Immature natural killer cell (primary cell): ENCODE results near the gene ZNF322. TPM values are rescaled to one million over a fixed set of nuclear protein-coding genes. Genes with fewer than 3 reads are reported as not detected.

ENCODE experiments used
- DNase-seq, 3 donors: peaks; one replicate each; pipeline ENCODE4 v3.0.0; 2022; ENCODE audit warnings: mixed read lengths in 1 of 3
- H3K27ac Mint-ChIP-seq, 6 donors: one replicate each; pipeline ENCODE4 v1.8.0; 2020; ENCODE audit warnings: mixed read lengths in 6 of 6, mild to moderate bottlenecking in 5 of 6, inconsistent platforms in 4 of 6, moderate library complexity in 3 of 6
- H3K27me3 Mint-ChIP-seq, 3 donors: one replicate each; pipeline ENCODE4 v1.8.0; 2020 to 2021; ENCODE audit warnings: low read depth in 3 of 3, mild to moderate bottlenecking in 3 of 3, mixed read lengths in 3 of 3, moderate library complexity in 3 of 3, inconsistent platforms in 1 of 3
- H3K36me3 Mint-ChIP-seq, 3 donors: one replicate each; pipeline ENCODE4 v1.8.0; 2020; ENCODE audit warnings: mixed read lengths in 3 of 3, inconsistent platforms in 2 of 3, mild to moderate bottlenecking in 2 of 3
- H3K4me1 Mint-ChIP-seq, 2 donors: one replicate each; pipeline ENCODE4 v1.8.0; 2020; ENCODE audit warnings: inconsistent platforms in 2 of 2, mild to moderate bottlenecking in 2 of 2, mixed read lengths in 2 of 2, moderate library complexity in 1 of 2
- H3K4me3 Mint-ChIP-seq, 5 donors: one replicate each; pipeline ENCODE4 v1.8.0; 2020; ENCODE audit warnings: mild to moderate bottlenecking in 5 of 5, mixed read lengths in 5 of 5, inconsistent platforms in 3 of 5, moderate library complexity in 3 of 5
- H3K9me3 Mint-ChIP-seq, 6 donors: one replicate each; pipeline ENCODE4 v1.8.0; 2020; ENCODE audit warnings: mild to moderate bottlenecking in 6 of 6, mixed read lengths in 6 of 6, inconsistent platforms in 4 of 6, moderate library complexity in 3 of 6
- polyA plus RNA-seq, 3 donors: library from polyadenylated mRNA; unstranded; fragments of 300-500 nt; fragmentation: Illumina TruSeq; gene quantifications; one replicate each; pipeline ENCODE4 v1.2.3, GENCODE V29; 2021

The ZNF322 gene
- polyA plus RNA-seq, 3 donors from 2014 or later, result 6.8 to 17.7 (median 12.9) TPM

GRCh38 chr6:26651133-26651781 is 8.3 kb downstream of the ZNF322 start:
- H3K36me3 Mint-ChIP-seq, result peaks cover 36 to 49% (median 40%) of the 10 kb centered on the region in 3 donors
- no peaks in the 10 kb centered on the region for H3K27me3 Mint-ChIP-seq
- H3K9me3 Mint-ChIP-seq, result peaks cover 0 to 5% (median 0%) of the 10 kb centered on the region in 6 donors
- H3K4me3 Mint-ChIP-seq, result no peak overlapping the region
- no peak overlapping the region for H3K27ac Mint-ChIP-seq
- peaks cover 23 to 65% of the 10 kb centered on the region in 2 donors for H3K4me1 Mint-ChIP-seq
- no peak for DNase-seq

- Mint-ChIP-seq H3K27me3 (peaks cover 0 to 3% (median 0%) of the 10 kb centered on the region in 3 donors), H3K27ac (no peak overlapping the region), H3K36me3 (peaks cover 53 to 69% (median 63%) of the 10 kb centered on the region in 3 donors), H3K9me3 (peaks cover 0 to 7% (median 4%) of the 10 kb centered on the region in 6 donors), H3K4me1 (peaks cover 14 to 63% of the 10 kb centered on the region in 2 donors), H3K4me3 (no peak overlapping the region)
- no peak for DNase-seq
Measured at GRCh38 chr6:26646074-26646473, 13.5 kb downstream of the ZNF322 start.

- Mint-ChIP-seq H3K4me1 (peaks cover 8 to 33% of the 10 kb centered on the region in 2 donors), H3K36me3 (peaks cover 57 to 68% (median 61%) of the 10 kb centered on the region in 3 donors), H3K27ac (no peak overlapping the region), H3K4me3 (no peak overlapping the region), H3K27me3 (peaks cover 0 to 3% (median 0%) of the 10 kb centered on the region in 3 donors), H3K9me3 (peaks cover 16 to 28% (median 24%) of the 10 kb centered on the region in 6 donors)
- DNase-seq, result no peak
Measured at GRCh38 chr6:26640806-26641205, 18.7 kb downstream of the ZNF322 start.

- Mint-ChIP-seq H3K4me1 (no peaks in the 10 kb centered on the region), H3K27me3 (peaks cover 0 to 3% (median 1%) of the 10 kb centered on the region in 3 donors), H3K36me3 (peaks cover 15 to 17% (median 15%) of the 10 kb centered on the region in 3 donors), H3K9me3 (peaks cover 0 to 12% (median 5%) of the 10 kb centered on the region in 6 donors), H3K4me3 (no peak overlapping the region), H3K27ac (no peak overlapping the region)
- DNase-seq, result no peak
Measured at GRCh38 chr6:26629359-26629758, 30.2 kb downstream of the ZNF322 start.

GRCh38 chr6:26627843-26628242 is 31.7 kb downstream of the ZNF322 start:
- peaks cover under 1 to 4% (median 4%) of the 10 kb centered on the region in 3 donors for H3K36me3 Mint-ChIP-seq
- no peak overlapping the region for H3K4me3 Mint-ChIP-seq
- peaks cover 0 to 7% (median 1%) of the 10 kb centered on the region in 3 donors for H3K27me3 Mint-ChIP-seq
- H3K4me1 Mint-ChIP-seq, result no peaks in the 10 kb centered on the region
- H3K27ac Mint-ChIP-seq, result no peak overlapping the region
- no peak for DNase-seq
- peaks cover 0 to 13% (median 6%) of the 10 kb centered on the region in 6 donors for H3K9me3 Mint-ChIP-seq

GRCh38 chr6:26624557-26624956 is 35.0 kb downstream of the ZNF322 start:
- no peak overlapping the region for H3K4me3 Mint-ChIP-seq
- no peak overlapping the region for H3K27ac Mint-ChIP-seq
- peaks cover 0 to 4% (median 0%) of the 10 kb centered on the region in 3 donors for H3K36me3 Mint-ChIP-seq
- H3K4me1 Mint-ChIP-seq, result no peaks in the 10 kb centered on the region
- peaks cover 0 to 12% (median 6%) of the 10 kb centered on the region in 6 donors for H3K9me3 Mint-ChIP-seq
- peaks cover 0 to 9% (median 3%) of the 10 kb centered on the region in 3 donors for H3K27me3 Mint-ChIP-seq
- DNase-seq, result no peak

- H3K9me3 Mint-ChIP-seq, result peaks cover 0 to 11% (median 6%) of the 10 kb centered on the region in 6 donors
Measured at GRCh38 chr6:26623339-26623859, 36.1 kb downstream of the ZNF322 start.

GRCh38 chr6:26613689-26614683 is 45.6 kb downstream of the ZNF322 start:
- Mint-ChIP-seq H3K27ac (no peak overlapping the region), H3K4me3 (peak overlapping the region in 1 of 5 donors; percentile 58), H3K9me3 (peaks cover 0 to 5% (median 0%) of the 10 kb centered on the region in 6 donors), H3K4me1 (peaks cover 4 to 14% of the 10 kb centered on the region in 2 donors), H3K36me3 (peaks cover 0 to 13% (median 0%) of the 10 kb centered on the region in 3 donors), H3K27me3 (peaks cover 12 to 37% (median 17%) of the 10 kb centered on the region in 3 donors)
- DNase-seq, result no peak

More at GRCh38 chr6:26623339-26623859, 36.1 kb downstream of the ZNF322 start:
- no peak for DNase-seq
- H3K36me3 Mint-ChIP-seq, result peaks cover 0 to 4% (median 0%) of the 10 kb centered on the region in 3 donors
- no peak overlapping the region for H3K4me3 Mint-ChIP-seq
- peaks cover 0 to 9% (median 3%) of the 10 kb centered on the region in 3 donors for H3K27me3 Mint-ChIP-seq
- H3K27ac Mint-ChIP-seq, result no peak overlapping the region
- H3K4me1 Mint-ChIP-seq, result no peaks in the 10 kb centered on the region

- H3K27me3 Mint-ChIP-seq, result peaks cover 12 to 37% (median 17%) of the 10 kb centered on the region in 3 donors
- H3K36me3 Mint-ChIP-seq, result peaks cover 0 to 13% (median 0%) of the 10 kb centered on the region in 3 donors
- peaks cover 0 to 5% (median 0%) of the 10 kb centered on the region in 6 donors for H3K9me3 Mint-ChIP-seq
- no peak for DNase-seq
- H3K27ac Mint-ChIP-seq, result no peak overlapping the region
- peaks cover 4 to 14% of the 10 kb centered on the region in 2 donors for H3K4me1 Mint-ChIP-seq
- H3K4me3 Mint-ChIP-seq, result no peak overlapping the region
Measured at GRCh38 chr6:26613201-26613600, 46.3 kb downstream of the ZNF322 start.

- H3K27ac Mint-ChIP-seq, result no peak overlapping the region
- H3K4me3 Mint-ChIP-seq, result no peak overlapping the region
- no peak for DNase-seq
- peaks cover 0 to 12% (median 0%) of the 10 kb centered on the region in 3 donors for H3K36me3 Mint-ChIP-seq
- H3K4me1 Mint-ChIP-seq, result peaks cover 11 to 22% of the 10 kb centered on the region in 2 donors
- H3K9me3 Mint-ChIP-seq, result peaks cover 0 to 5% (median 0%) of the 10 kb centered on the region in 6 donors
- H3K27me3 Mint-ChIP-seq, result peaks cover 12 to 34% (median 17%) of the 10 kb centered on the region in 3 donors
Measured at GRCh38 chr6:26611599-26611998, 47.9 kb downstream of the ZNF322 start.

GRCh38 chr6:26609463-26609862 is 50.1 kb downstream of the ZNF322 start:
- Mint-ChIP-seq H3K27ac (no peak overlapping the region), H3K9me3 (no peaks in the 10 kb centered on the region), H3K36me3 (peaks cover 0 to 4% (median 0%) of the 10 kb centered on the region in 3 donors), H3K27me3 (peaks cover 10 to 25% (median 12%) of the 10 kb centered on the region in 3 donors), H3K4me3 (no peak overlapping the region), H3K4me1 (peaks cover 11 to 17% of the 10 kb centered on the region in 2 donors)
- no peak for DNase-seq

GRCh38 chr6:26607434-26608230 is 51.9 kb downstream of the ZNF322 start:
- H3K36me3 Mint-ChIP-seq, result peaks cover 0 to 4% (median 0%) of the 10 kb centered on the region in 3 donors
- H3K27me3 Mint-ChIP-seq, result peaks cover 0 to 8% (median 4%) of the 10 kb centered on the region in 3 donors
- H3K4me1 Mint-ChIP-seq, result peaks cover 7 to 9% of the 10 kb centered on the region in 2 donors
- peak overlapping the region in 2 of 5 donors; percentile 23 to 48 for H3K4me3 Mint-ChIP-seq
- DNase-seq, result peak; percentile 41 to 60 (median 45)
- peak overlapping the region in 1 of 6 donors; percentile 30 for H3K27ac Mint-ChIP-seq
- H3K9me3 Mint-ChIP-seq, result no peaks in the 10 kb centered on the region
